OCI-M2 (cell line): Measurements from ENCODE around the gene TNNT1.
A peak's percentile ranks its signal among the peaks of the same experiment; 100 is the strongest.

Experiments
- DNase-seq: peaks from one replicate; lab custom pipeline; 2025; ENCODE audit not compliant: unreplicated experiment; lab: John Stamatoyannopoulos, UW

The TNNT1 gene

DNA sequence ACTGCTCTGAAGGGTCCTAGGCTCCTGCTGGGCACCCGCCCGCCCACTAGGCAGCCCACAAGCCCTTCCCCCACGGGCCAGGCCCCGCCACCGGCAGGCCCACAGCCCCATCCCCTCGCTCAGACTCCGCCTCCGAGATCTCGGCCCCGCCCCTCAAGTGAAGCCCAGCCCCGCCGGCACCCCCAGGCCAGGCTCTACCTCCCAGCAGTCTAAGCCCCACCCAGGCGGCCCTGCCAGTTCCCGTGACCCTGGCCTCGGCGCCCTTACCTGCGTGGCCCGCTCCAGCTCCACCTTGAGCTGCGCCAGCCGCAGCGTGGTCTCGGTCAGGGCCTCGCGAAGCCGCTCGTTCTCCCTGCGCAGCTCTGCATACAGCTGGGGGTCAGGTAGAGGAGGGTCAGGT is 57.1 kb downstream of the TNNT1 start:
- no peak for DNase-seq

DNA sequence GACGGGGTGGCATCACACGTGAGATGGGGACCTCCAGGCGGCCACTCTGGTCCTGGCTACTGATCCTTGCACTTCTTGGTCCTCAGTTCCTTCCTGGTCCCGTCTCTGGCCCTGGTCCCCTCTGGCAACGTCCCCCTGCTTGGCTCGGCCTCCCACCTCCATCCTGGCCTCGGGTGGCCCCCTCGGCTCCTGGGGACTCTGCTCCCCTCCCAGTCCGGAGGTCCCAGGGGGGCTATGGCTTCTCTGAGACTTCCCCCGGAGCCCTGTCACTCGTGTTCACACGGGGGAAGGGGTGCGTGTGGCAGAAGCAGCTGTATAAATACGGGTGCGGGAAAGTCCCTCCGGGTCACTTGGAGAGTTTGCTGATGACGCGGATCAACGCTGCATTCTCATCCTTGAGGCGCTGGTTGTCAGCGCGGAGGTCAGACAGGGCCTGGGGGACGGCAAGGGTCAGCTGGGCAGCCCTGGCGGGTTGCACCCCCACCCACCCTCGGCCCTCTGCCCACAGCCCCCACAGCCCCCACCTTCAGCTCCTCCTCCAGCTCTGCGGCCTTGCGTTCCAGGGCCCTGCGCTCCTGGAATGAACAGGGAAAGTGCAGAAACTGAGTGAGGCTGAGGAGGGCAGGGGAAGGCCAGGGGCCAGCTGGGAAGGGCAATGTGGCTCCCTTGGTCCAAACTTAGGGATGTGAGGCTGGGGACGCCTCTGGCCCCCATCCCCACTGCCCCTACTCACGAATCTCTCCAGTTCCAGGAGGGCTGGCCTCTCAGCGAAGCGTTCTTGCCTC is 57.7 kb downstream of the TNNT1 start:
- no peak for DNase-seq

- DNase-seq = no peak
These were observed 58.4 kb downstream of the TNNT1 start for GRCh38 chr19:55090564-55090963.

DNA sequence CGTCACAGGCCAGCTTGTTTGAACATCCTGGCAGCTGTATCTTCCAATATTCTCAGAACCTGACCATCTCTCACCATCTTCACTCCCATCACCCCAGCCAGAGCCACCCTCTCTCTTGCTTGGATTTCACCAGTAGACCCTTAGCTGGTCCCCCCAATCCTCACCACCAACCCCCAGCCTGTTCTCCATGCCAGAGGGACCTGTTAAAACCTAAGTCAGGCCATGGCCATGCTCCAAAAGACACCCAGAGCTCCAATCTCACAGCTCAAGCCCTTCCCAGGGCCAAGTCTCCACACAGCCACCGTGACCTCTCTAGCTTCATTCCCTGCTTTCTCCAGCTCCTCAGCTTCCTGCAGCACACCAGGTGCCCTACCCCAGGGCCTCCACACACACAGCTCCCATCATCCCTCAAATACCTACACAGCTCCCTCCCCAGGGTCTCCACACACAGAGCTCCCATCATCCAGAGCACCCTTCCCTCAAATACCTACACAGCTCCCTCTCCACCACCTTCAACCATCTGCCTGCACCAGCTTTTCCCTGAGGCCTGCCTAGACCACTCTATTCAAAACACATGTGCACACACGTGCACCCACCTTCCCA is 59.6 kb downstream of the TNNT1 start:
- no peak for DNase-seq

GRCh38 chr19:55088543-55089341 is 60.3 kb downstream of the TNNT1 start:
- DNase-seq = peak; percentile 24

- DNase-seq = no peak
These were observed 61.0 kb downstream of the TNNT1 start for GRCh38 chr19:55088021-55088451.

- DNase-seq = no peak
These were observed 61.5 kb downstream of the TNNT1 start for GRCh38 chr19:55087542-55087901.

DNA sequence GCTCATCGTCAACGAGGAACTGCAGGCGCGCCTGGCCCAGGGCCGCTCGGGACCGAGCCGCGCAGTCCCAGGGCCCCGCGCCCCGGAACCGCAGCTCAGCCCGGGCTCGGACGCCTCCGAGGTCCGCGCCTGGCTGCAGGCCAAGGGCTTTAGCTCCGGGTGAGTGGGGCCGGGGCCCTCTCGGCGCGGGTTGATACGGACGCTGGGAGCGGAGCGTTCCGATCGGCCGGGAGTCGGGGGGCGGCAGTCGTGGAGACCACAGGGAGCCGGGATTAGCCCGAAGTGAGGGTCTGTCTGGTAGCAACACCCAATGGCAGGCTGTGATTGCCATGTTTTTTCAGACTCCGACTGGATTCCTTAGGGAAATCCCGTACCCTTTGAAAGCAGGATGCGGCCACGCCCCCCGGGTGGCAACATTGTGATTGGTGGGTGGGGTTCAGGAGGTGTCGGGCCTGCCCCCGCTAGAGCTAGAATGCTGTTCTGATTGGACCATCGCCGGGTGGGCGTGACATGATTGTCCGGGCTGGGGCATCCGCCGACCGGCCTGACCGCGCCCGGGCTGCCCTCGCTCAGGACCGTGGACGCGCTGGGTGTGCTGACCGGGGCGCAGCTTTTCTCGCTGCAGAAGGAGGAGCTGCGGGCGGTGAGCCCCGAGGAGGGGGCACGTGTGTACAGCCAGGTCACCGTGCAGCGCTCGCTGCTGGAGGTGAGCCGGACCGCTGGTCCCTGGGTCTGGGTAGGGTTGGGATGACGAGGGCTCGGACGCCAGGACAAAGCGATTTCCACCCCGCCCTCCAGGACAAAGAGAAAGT is 62.1 kb downstream of the TNNT1 start:
- DNase-seq = no peak

DNA sequence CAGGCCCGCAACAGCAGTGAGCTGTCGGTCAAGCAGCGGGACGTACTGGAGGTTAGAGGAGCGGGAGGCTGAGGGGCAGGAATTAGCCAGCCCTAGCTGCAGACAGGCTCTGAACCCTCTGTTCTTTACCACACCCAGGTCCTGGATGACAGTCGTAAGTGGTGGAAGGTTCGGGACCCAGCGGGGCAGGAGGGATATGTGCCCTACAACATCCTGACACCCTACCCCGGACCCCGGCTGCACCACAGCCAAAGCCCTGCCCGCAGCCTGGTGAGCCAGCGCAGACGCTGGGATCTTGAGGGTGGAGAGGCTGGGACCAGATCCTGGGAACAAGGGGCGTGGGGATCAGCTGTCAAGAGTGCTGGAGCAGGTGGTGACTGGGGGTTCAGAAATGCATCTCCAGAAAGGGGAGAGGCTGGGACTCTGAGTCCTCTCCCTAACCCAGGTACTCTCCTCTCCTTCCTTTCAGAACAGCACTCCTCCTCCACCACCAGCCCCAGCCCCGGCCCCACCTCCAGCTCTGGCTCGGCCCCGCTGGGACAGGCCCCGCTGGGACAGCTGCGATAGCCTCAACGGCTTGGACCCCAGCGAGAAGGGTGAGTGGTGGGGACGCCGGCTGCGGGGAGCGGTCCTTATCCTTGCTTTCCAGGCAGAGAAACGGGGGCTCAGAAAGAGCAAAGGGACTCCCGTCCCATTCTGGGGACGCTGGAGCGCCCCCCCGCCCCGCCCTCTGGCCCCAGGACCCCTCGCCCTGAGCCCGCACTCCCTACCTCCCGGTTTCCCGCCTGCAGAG is 62.9 kb downstream of the TNNT1 start:
- DNase-seq = no peak

- no peak for DNase-seq
These were observed 64.6 kb downstream of the TNNT1 start for GRCh38 chr19:55084416-55084815.

- DNase-seq = no peak
These were observed 65.8 kb downstream of the TNNT1 start for GRCh38 chr19:55083004-55083850.
